Stimulated activated CD4-positive, alpha-beta T cell treated with anti-CD3 and anti-CD28 coated beads, Interleukin-4, amount 100 ng/mL, for 24 hours (primary cell): ENCODE measurements around the gene KPRP.

Experiments
- DNase-seq: peaks from one replicate; pipeline ENCODE4 v3.0.0-alpha.2; 2020

Gene KPRP

GRCh38 chr1:152774875-152775274, 17.1 kb downstream of the KPRP start, which contains the start of gene LCE1F:
TSS of gene LCE1F (plus strand) at chr1:152775140. CDS start at chr1:152776372, 1,232 bp downstream.
- DNase-seq = no peak

- DNase-seq = no peak
These were observed 18.5 kb downstream of the KPRP start for GRCh38 chr1:152776361-152776760.

GRCh38 chr1:152777510-152778137, 19.8 kb downstream of the KPRP start:
- DNase-seq = no peak

- DNase-seq = no peak
These were observed 25.3 kb downstream of the KPRP start for GRCh38 chr1:152783095-152783494.

- no peak for DNase-seq
These were observed 28.3 kb downstream of the KPRP start, which contains the start of gene LCE1E for GRCh38 chr1:152786077-152786476. TSS of gene LCE1E (plus strand) at chr1:152786257. CDS start at chr1:152787300, 1,043 bp downstream.

GRCh38 chr1:152795686-152796085, 37.9 kb downstream of the KPRP start:
- no peak for DNase-seq

GRCh38 chr1:152796421-152796820, 38.6 kb downstream of the KPRP start, which contains the start of gene LCE1D:
TSS of gene LCE1D (plus strand) at chr1:152796721. CDS start at chr1:152797795, 1,074 bp downstream.
- no peak for DNase-seq

- DNase-seq = no peak
These were observed 43.5 kb downstream of the KPRP start for GRCh38 chr1:152801333-152801732.

- no peak for DNase-seq
These were observed 48.8 kb downstream of the KPRP start, which contains the start of gene LCE1C for GRCh38 chr1:152806576-152806975. TSS of gene LCE1C (minus strand) at chr1:152806651. CDS start at chr1:152805478, 1,173 bp downstream.

- DNase-seq = no peak
These were observed 53.2 kb downstream of the KPRP start for GRCh38 chr1:152811050-152811449.
